ENCODE data around the gene RNF103.

Gene RNF103

GRCh38 chr2:86563650-86564061, 60.0 kb downstream of the RNF103 start:
- no peak for DNase-seq

GRCh38 chr2:86562922-86563649, 60.6 kb downstream of the RNF103 start, which contains the start of gene CHMP3:
Gene CHMP3, minus strand, starts transcription at chr2:86563443. Its CDS starts 95 bp downstream, at chr2:86563348.
- peak; percentile 98 for DNase-seq

- no peak for DNase-seq
Observed at GRCh38 chr2:86562485-86562921, 61.2 kb downstream of the RNF103 start.

GRCh38 chr2:86557836-86558235, 65.8 kb downstream of the RNF103 start:
- no peak for DNase-seq

GRCh38 chr2:86556508-86556907, 67.2 kb downstream of the RNF103 start:
- DNase-seq: no peak
